NT2/D1 (cell line): ENCODE measurements around the gene SLC6A17.

ENCODE experiments used
- SUZ12 ChIP-seq: IDR thresholded peaks from 2 replicates; pipeline ENCODE4 v1.6.1; 2011; ENCODE audit not compliant: insufficient read length, insufficient read depth; ENCODE audit errors: extremely low read depth
- YY1 ChIP-seq: IDR thresholded peaks from 2 replicates; pipeline ENCODE4 v1.6.1; 2011; ENCODE audit not compliant: insufficient read length, insufficient read depth
- ZNF274 ChIP-seq: IDR thresholded peaks from 2 replicates; pipeline ENCODE4 v1.6.1; 2011; ENCODE audit warnings: mild to moderate bottlenecking, low read depth, low read length

GRCh38 chr1:110213143-110213540 is 62.8 kb downstream of the SLC6A17 start:
- TF ChIP-seq YY1 (no peak), ZNF274 (no peak), SUZ12 (no peak)
